GM23338 (cell line): ENCODE results near the gene TNS3.
"Not testable (repeated sequence)": the region's sequence is repeated elsewhere in the genome, so short reads cannot be mapped to it uniquely, and the experiment has no call there.

Experiments used
- CREB1 ChIP-seq: fragments of 250-450 bp; sonication (Bioruptor Pico); IDR thresholded peaks from 2 replicates; pipeline ENCODE4 v1.5.0; 2020; ENCODE audit warnings: low read depth, mild to moderate bottlenecking, moderate library complexity
- CTCF ChIP-seq, 2 experiments: fragments of 200-600 bp in 1 of 2; sonication (generic) in 1 of 2; conservative IDR thresholded peaks; 2 replicates each; pipeline versions ENCODE4 v1.5.1 to v1.6.1; 2016 to 2017; ENCODE audit warnings: antibody characterized with exemption in 2 of 2, low read depth in 2 of 2, mild to moderate bottlenecking in 2 of 2, moderate library complexity in 1 of 2
- ETS1 ChIP-seq: IDR thresholded peaks from 2 replicates; pipeline ENCODE4 v1.6.1; 2016; ENCODE audit warnings: antibody characterized with exemption
- EZH2 ChIP-seq: fragments of 200-600 bp; sonication (generic); IDR thresholded peaks from one replicate; pipeline ENCODE4 v1.8.0; 2017; ENCODE audit warnings: antibody characterized with exemption, mild to moderate bottlenecking, low read depth; ENCODE audit not compliant: unreplicated experiment
- EZH2phosphoT487 ChIP-seq: fragments of 200-600 bp; sonication (generic); IDR thresholded peaks from one replicate; pipeline ENCODE4 v1.8.1; 2018; ENCODE audit warnings: antibody characterized with exemption; ENCODE audit not compliant: unreplicated experiment
- JUNB ChIP-seq: IDR thresholded peaks from one replicate; pipeline ENCODE4 v1.6.1; 2016; ENCODE audit warnings: antibody characterized with exemption; ENCODE audit not compliant: unreplicated experiment
- NANOG ChIP-seq: IDR thresholded peaks from 2 replicates; pipeline ENCODE4 v1.6.1; 2016; ENCODE audit warnings: antibody characterized with exemption, borderline replicate concordance
- POLR2AphosphoS5 ChIP-seq: IDR thresholded peaks from 2 replicates; pipeline ENCODE4 v1.6.1; 2016; ENCODE audit warnings: antibody characterized with exemption, low read depth
- REST ChIP-seq: IDR thresholded peaks from one replicate; pipeline ENCODE4 v1.6.1; 2018; ENCODE audit warnings: antibody characterized with exemption; ENCODE audit not compliant: unreplicated experiment
- ZNF331 ChIP-seq: fragments of 250-450 bp; sonication (Bioruptor Pico); IDR thresholded peaks from 2 replicates; pipeline ENCODE4 v1.5.0; 2020; ENCODE audit warnings: low read depth, mild to moderate bottlenecking, moderate library complexity
- ZNF462 ChIP-seq: fragments of 250-450 bp; sonication (Bioruptor Pico); IDR thresholded peaks from 2 replicates; pipeline ENCODE4 v1.5.0; 2020; ENCODE audit warnings: mild to moderate bottlenecking, moderate library complexity

- not testable (repeated sequence) for TF ChIP-seq POLR2AphosphoS5; JUNB; CTCF (conservative IDR thresholded peaks at IDR 0.05; ENCODE audit: low read depth in 2 of 2); EZH2; REST; EZH2phosphoT487; ETS1; CREB1 (CRISPR knock-in tag); NANOG; ZNF462 (CRISPR knock-in tag); ZNF331 (CRISPR knock-in tag)
Observed at GRCh38 chr7:47606593-47607046, 24.7 kb upstream of the TNS3 start.
